Measurements from ENCODE around the gene UNC13C. TPM values are rescaled to one million over a fixed set of nuclear protein-coding genes. Genes with fewer than 3 reads are reported as not detected.

Gene UNC13C
- total RNA-seq, 4 donors from 2014 or later = under 0.01 to 0.30 (median 0.21) TPM; not detected in 1

- Histone ChIP-seq H3K9me3 (no peaks in the 10 kb centered on the region), H3K4me1 (no peaks in the 10 kb centered on the region), H3K36me3 (no peaks in the 10 kb centered on the region), H3K4me3 (no peak overlapping the region), H3K27me3 (no peaks in the 10 kb centered on the region), H3K27ac (no peak overlapping the region)
- no peak for DNase-seq (ENCODE audit: low spot score in 2 of 2)
- TF ChIP-seq EP300 (IDR thresholded peaks at IDR 0.05) = no peak
- TF ChIP-seq, protein P1, sequence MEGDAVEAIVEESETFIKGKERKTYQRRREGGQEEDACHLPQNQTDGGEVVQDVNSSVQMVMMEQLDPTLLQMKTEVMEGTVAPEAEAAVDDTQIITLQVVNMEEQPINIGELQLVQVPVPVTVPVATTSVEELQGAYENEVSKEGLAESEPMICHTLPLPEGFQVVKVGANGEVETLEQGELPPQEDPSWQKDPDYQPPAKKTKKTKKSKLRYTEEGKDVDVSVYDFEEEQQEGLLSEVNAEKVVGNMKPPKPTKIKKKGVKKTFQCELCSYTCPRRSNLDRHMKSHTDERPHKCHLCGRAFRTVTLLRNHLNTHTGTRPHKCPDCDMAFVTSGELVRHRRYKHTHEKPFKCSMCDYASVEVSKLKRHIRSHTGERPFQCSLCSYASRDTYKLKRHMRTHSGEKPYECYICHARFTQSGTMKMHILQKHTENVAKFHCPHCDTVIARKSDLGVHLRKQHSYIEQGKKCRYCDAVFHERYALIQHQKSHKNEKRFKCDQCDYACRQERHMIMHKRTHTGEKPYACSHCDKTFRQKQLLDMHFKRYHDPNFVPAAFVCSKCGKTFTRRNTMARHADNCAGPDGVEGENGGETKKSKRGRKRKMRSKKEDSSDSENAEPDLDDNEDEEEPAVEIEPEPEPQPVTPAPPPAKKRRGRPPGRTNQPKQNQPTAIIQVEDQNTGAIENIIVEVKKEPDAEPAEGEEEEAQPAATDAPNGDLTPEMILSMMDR (IDR thresholded peaks at IDR 0.05) = no peak
- TF ChIP-seq POLR2A (IDR thresholded peaks at IDR 0.05) = no peak
- 92 to 94% methylated on average over 7 of the region's 7 CpGs for WGBS, 2 donors
Observed at GRCh38 chr15:54582863-54583643, 604.8 kb downstream of the UNC13C start.

GRCh38 chr15:54585063-54585462 lies 606.8 kb downstream of the UNC13C start:
- no peak for TF ChIP-seq POLR2A (IDR thresholded peaks at IDR 0.05)
- no peak for TF ChIP-seq EP300 (IDR thresholded peaks at IDR 0.05)
- TF ChIP-seq, protein P1 (IDR thresholded peaks at IDR 0.05) = no peak
- Histone ChIP-seq H3K27ac (no peak overlapping the region), H3K9me3 (peaks cover 0 to 6% (median 0%) of the 10 kb centered on the region in 4 donors), H3K4me3 (no peak overlapping the region), H3K27me3 (no peaks in the 10 kb centered on the region), H3K36me3 (no peaks in the 10 kb centered on the region), H3K4me1 (no peaks in the 10 kb centered on the region)
- DNase-seq (ENCODE audit: low spot score in 2 of 2) = no peak
- 80 to 86% methylated on average over 3 of the region's 3 CpGs for WGBS, 2 donors

DNA sequence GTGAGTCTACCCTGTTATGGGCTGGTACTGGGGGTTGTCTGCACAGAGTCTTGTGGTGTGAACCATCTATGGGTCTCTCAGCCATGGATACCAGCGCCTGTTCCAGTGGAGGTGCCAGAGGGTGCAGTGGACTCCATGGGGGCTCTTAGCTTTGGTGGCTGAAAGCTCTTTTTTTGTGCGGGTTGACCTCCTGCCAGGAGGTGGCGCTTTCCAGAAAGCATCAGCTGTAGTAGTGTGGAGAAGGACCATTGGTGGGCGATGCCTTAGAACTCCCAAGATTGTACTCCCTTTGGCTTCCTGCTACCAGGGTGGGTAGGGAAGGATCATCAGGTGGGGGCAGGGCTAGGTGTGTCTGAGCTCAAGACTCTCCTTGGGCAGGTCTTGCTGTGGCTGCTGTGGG lies 615.9 kb downstream of the UNC13C start:
- 98% methylated on average over 4 of the region's 4 CpGs for WGBS, 2 donors
- no peaks in the 10 kb centered on the region for H3K36me3 ChIP-seq
- peaks cover 0 to 6% (median 0%) of the 10 kb centered on the region in 4 donors for H3K9me3 ChIP-seq

DNA sequence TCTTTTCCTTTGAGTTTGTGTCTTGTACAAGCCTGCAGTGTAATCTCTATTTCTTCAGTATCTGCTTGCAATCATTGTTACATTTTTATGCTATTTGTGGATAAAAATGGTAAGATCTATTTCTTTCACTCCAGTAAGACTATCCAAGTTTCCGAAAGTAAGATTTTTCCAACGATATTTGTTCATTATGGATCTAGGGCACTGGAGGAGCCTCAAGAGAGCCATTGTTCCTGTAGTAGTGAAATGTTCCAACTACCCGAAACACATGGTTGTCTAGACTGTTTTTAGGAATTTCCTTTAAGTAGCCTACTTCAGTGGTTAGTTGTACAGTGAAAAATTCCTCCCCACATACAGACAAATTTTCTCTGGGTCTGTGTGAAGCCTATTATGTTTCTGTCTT lies 621.1 kb downstream of the UNC13C start:
- Histone ChIP-seq H3K27me3 (no peaks in the 10 kb centered on the region), H3K36me3 (no peaks in the 10 kb centered on the region), H3K4me3 (no peak overlapping the region), H3K9me3 (no peaks in the 10 kb centered on the region), H3K27ac (no peak overlapping the region), H3K4me1 (no peaks in the 10 kb centered on the region)
- 32 to 49% methylated on average over 3 of the region's 3 CpGs for WGBS, 2 donors
- no peak for DNase-seq (ENCODE audit: low spot score in 2 of 2)
- TF ChIP-seq POLR2A (IDR thresholded peaks at IDR 0.05) (no peak), EP300 (IDR thresholded peaks at IDR 0.05) (no peak)
- TF ChIP-seq, protein P1 (IDR thresholded peaks at IDR 0.05) = no peak

More for the DNA sequence above, 615.9 kb downstream of the UNC13C start:
- DNase-seq (ENCODE audit: low spot score in 2 of 2) = no peak
- H3K4me1 ChIP-seq = no peaks in the 10 kb centered on the region
- TF ChIP-seq EP300 (IDR thresholded peaks at IDR 0.05) (no peak), POLR2A (IDR thresholded peaks at IDR 0.05) (no peak)
- TF ChIP-seq, protein P1 (IDR thresholded peaks at IDR 0.05) = no peak
- no peaks in the 10 kb centered on the region for H3K27me3 ChIP-seq
- no peak overlapping the region for H3K27ac ChIP-seq
- H3K4me3 ChIP-seq = no peak overlapping the region

GRCh38 chr15:54605043-54605442 lies 626.8 kb downstream of the UNC13C start:
- TF ChIP-seq, protein P1 (IDR thresholded peaks at IDR 0.05) = no peak
- no peak for TF ChIP-seq EP300 (IDR thresholded peaks at IDR 0.05)
- TF ChIP-seq POLR2A (IDR thresholded peaks at IDR 0.05) = no peak
- Histone ChIP-seq H3K27ac (no peak overlapping the region), H3K36me3 (no peaks in the 10 kb centered on the region), H3K4me1 (no peaks in the 10 kb centered on the region), H3K4me3 (no peak overlapping the region), H3K27me3 (no peaks in the 10 kb centered on the region), H3K9me3 (no peaks in the 10 kb centered on the region)
- DNase-seq (ENCODE audit: low spot score in 2 of 2) = no peak
- 35 to 62% methylated on average over 2 of the region's 2 CpGs for WGBS, 2 donors

Measured in tibial nerve (tissue), 4 donors.